K562 (cell line): ENCODE measurements around the gene NRCAM. TPM values are rescaled to one million over a fixed set of nuclear protein-coding genes. Genes with fewer than 3 reads are reported as not detected.

Experiments used
- ATAC-seq: fragments of 200-7000 bp; cut with Tn5 transposase; 3 replicates; pipeline ENCODE4 v1.9.1; 2020; ENCODE audit warnings: moderate library complexity
- BruUV-seq: library from RNA; stranded (reverse); fragments of 400-500 nt; replicated peaks from 2 replicates; lab custom pipeline; 2021; lab: Mats Ljungman, UMichigan
- CTCF ChIA-PET: fragments of 300-600 bp; formaldehyde crosslinking; extraction: SDS; loops from one replicate; lab custom pipeline; 2021; ENCODE audit warnings: low intra/inter-chr PET ratio; lab: Yijun Ruan, JAX
- POLR2A ChIA-PET: fragments of 300-600, 350-650 bp; sonication (Branson Sonifier 250); formaldehyde crosslinking; extraction: SDS; loops from one replicate; lab custom pipeline; 2021; ENCODE audit warnings: antibody characterized with exemption, inconsistent platforms; lab: Yijun Ruan, JAX
- DNase-seq, 4 experiments: peaks; one replicate each; pipeline versions ENCODE4 v3.0.0 to v3.0.0-alpha.2; 2011 to 2018; ENCODE audit warnings: low spot score in 3 of 4, mixed read lengths in 3 of 4; ENCODE audit errors: extremely low read depth in 1 of 4
- FAIRE-seq: peaks from 2 replicates; lab custom pipeline; 2011; peaks lifted over from hg19 to GRCh38; lab: Jason Lieb, UNC
- H2AFZ ChIP-seq: 2 replicates; pipeline ENCODE4 v1.6.0; 2011; ENCODE audit warnings: low read depth, low read length, control low read depth, inconsistent platforms
- H3K27ac ChIP-seq: fragments of 200-600 bp; 3 replicates; pipeline ENCODE4 v1.8.0; 2011; ENCODE audit warnings: low read depth, mild to moderate bottlenecking, control low read depth, inconsistent platforms, low read length, moderate library complexity, mixed read lengths; ENCODE audit errors: extremely low read depth
- H3K27me3 ChIP-seq, 2 experiments: fragments of 300-600 bp in 1 of 2; 2 replicates in 1 of 2; 3 replicates in 1 of 2; pipeline versions ENCODE4 v1.6.0 to v1.8.0; 2011; ENCODE audit warnings: inconsistent platforms in 2 of 2, low read length in 2 of 2, mild to moderate bottlenecking in 1 of 2, mixed read lengths in 1 of 2, moderate library complexity in 1 of 2; ENCODE audit not compliant: control insufficient read depth in 2 of 2, insufficient read depth in 2 of 2
- H3K36me3 ChIP-seq: fragments of 300-600 bp; 3 replicates; pipeline ENCODE4 v1.8.0; 2011; ENCODE audit warnings: mild to moderate bottlenecking, low read length, inconsistent platforms; ENCODE audit not compliant: control insufficient read depth, insufficient read depth
- H3K4me1 ChIP-seq, 2 experiments: fragments of 200-600 bp in 1 of 2; replicated peaks in 1 of 2; 2 replicates in 1 of 2; 3 replicates in 1 of 2; pipeline versions ENCODE4 v1.5.1 to v1.8.0; 2011; ENCODE audit warnings: inconsistent platforms in 2 of 2, low read length in 2 of 2, mild to moderate bottlenecking in 1 of 2, mixed read lengths in 1 of 2, moderate library complexity in 1 of 2; ENCODE audit not compliant: control insufficient read depth in 2 of 2, insufficient read depth in 2 of 2
- H3K4me2 ChIP-seq: 2 replicates; pipeline ENCODE4 v1.6.1; 2011; ENCODE audit warnings: low read length, control low read depth, inconsistent platforms, mixed read lengths; ENCODE audit not compliant: insufficient read depth
- H3K4me3 ChIP-seq: fragments of 200-600 bp; sonication (generic), shearing (Covaris generic); 2 replicates; pipeline ENCODE4 v1.5.1; 2016; ENCODE audit warnings: control low read depth, inconsistent platforms
- H3K79me2 ChIP-seq: fragments of 200-600 bp; 3 replicates; pipeline ENCODE4 v1.8.0; 2011; ENCODE audit warnings: low read length, inconsistent platforms; ENCODE audit not compliant: control insufficient read depth, insufficient read depth
- H3K9ac ChIP-seq, 2 experiments: 2 replicates each; pipeline versions ENCODE4 v1.6.0 to v1.6.1; 2011; ENCODE audit warnings: low read depth in 2 of 2, low read length in 2 of 2, control low read depth in 1 of 2, inconsistent platforms in 1 of 2, mild to moderate bottlenecking in 1 of 2, mixed read lengths in 1 of 2; ENCODE audit not compliant: insufficient read depth in 1 of 2
- H3K9me1 ChIP-seq: one replicate; pipeline ENCODE4 v1.6.0; 2011; ENCODE audit warnings: inconsistent platforms, mild to moderate bottlenecking, low read length, moderate library complexity; ENCODE audit not compliant: control insufficient read depth, insufficient read depth
- H3K9me3 ChIP-seq: replicated peaks from 2 replicates; pipeline ENCODE4 v1.5.1; 2011; ENCODE audit warnings: low read depth, low read length, inconsistent platforms; ENCODE audit not compliant: control insufficient read depth, insufficient read depth
- H4K20me1 ChIP-seq: replicated peaks from 2 replicates; pipeline ENCODE4 v1.6.1; 2011; ENCODE audit warnings: low read length, inconsistent platforms, mixed read lengths; ENCODE audit not compliant: control insufficient read depth, insufficient read depth
- BMI1 ChIP-seq: fragments of 150-350 bp; IDR thresholded peaks from 2 replicates; pipeline ENCODE4 v1.6.1; 2014; ENCODE audit warnings: low read length
- CC2D1A ChIP-seq: fragments of 450-650 bp; IDR thresholded peaks from 2 replicates; pipeline ENCODE4 v1.6.1; 2017; ENCODE audit warnings: mild to moderate bottlenecking
- NCOR1 ChIP-seq: fragments of 450-650 bp; IDR thresholded peaks from 2 replicates; pipeline ENCODE4 v1.6.1; 2016; ENCODE audit warnings: mild to moderate bottlenecking, moderate library complexity
- YY1 ChIP-seq, 3 experiments: IDR thresholded peaks; 2 replicates each; pipeline ENCODE4 v1.6.1; 2011; ENCODE audit warnings: low read length in 2 of 3, mild to moderate bottlenecking in 2 of 3, moderate library complexity in 2 of 3, borderline replicate concordance in 1 of 3, control low read depth in 1 of 3, low read depth in 1 of 3; ENCODE audit not compliant: insufficient read depth in 3 of 3, insufficient replicate concordance in 2 of 3, control insufficient read depth in 1 of 3, insufficient read length in 1 of 3; ENCODE audit errors: extremely low read depth in 1 of 3
- ZNF3 ChIP-seq: fragments of 250-450 bp; sonication (Bioruptor Pico); IDR thresholded peaks from 2 replicates; pipeline ENCODE4 v1.5.0; 2021; ENCODE audit warnings: mild to moderate bottlenecking, moderate library complexity
- WGBS: fragments of 100-300 bp; shearing (Covaris generic); methylation state at CpG from one replicate; pipeline ENCODE4 v1.1.6; 2016; ENCODE audit warnings: low coverage, mixed read lengths; ENCODE audit not compliant: insufficient coverage; ENCODE audit errors: missing lambda C conversion rate; 5-methylcytosine and 5-hydroxymethylcytosine counted together
- in situ Hi-C: fragments of 300-500 bp; cut with MboI; formaldehyde crosslinking; loops from 4 replicates; pipeline ENCODE4 v1.15.0; 2018; ENCODE audit warnings: inconsistent platforms, mixed read lengths
- intact Hi-C: fragments of 100-400 bp; cut with micrococcal nuclease; formaldehyde crosslinking; loops from 2 replicates; pipeline ENCODE4 v1.14.2; 2022
- polyA plus RNA-seq, 8 experiments: library from polyadenylated mRNA; depleted of rRNA in 4 of 8; stranded (reverse) in 5 of 8; unstranded in 3 of 8; fragments of >200 nt; fragmentation: Nextera tagmentation in 2 of 8; fragmentation: Illumina TruSeq in 1 of 8; extraction: Ambion mirVana in 2 of 8; extraction: Trizol in 1 of 8; gene quantifications; 2 replicates each; pipeline versions ENCODE4 v1.2.1 to v1.2.3, GENCODE V29; 2011 to 2014; ENCODE audit warnings: inconsistent platforms in 1 of 8, missing spikeins in 1 of 8
- total RNA-seq, 7 experiments: library from RNA; depleted of rRNA in 6 of 7; stranded (reverse); fragments of >200 nt in 6 of 7; fragmentation: Illumina TruSeq in 2 of 7; extraction: Trizol in 2 of 7; gene quantifications; 2 replicates each; pipeline versions ENCODE4 v1.2.1 to v1.2.3, GENCODE V29; 2011 to 2021; ENCODE audit warnings: low replicate concordance in 1 of 7
- TF ChIP-seq, protein P1 (sequence below): fragments of 450-650 bp; formaldehyde crosslinking; IDR thresholded peaks from 2 replicates; pipeline ENCODE4 v1.4.0; 2020; ENCODE audit warnings: mild to moderate bottlenecking, moderate library complexity

The NRCAM gene
- total and polyA plus RNA-seq, 9 of the 15 experiments (the other 6 are each of a cell fraction or from before 2014, with no cell fraction given): 0.03 to 0.54 (median 0.12) TPM; not detected in 1

DNA sequence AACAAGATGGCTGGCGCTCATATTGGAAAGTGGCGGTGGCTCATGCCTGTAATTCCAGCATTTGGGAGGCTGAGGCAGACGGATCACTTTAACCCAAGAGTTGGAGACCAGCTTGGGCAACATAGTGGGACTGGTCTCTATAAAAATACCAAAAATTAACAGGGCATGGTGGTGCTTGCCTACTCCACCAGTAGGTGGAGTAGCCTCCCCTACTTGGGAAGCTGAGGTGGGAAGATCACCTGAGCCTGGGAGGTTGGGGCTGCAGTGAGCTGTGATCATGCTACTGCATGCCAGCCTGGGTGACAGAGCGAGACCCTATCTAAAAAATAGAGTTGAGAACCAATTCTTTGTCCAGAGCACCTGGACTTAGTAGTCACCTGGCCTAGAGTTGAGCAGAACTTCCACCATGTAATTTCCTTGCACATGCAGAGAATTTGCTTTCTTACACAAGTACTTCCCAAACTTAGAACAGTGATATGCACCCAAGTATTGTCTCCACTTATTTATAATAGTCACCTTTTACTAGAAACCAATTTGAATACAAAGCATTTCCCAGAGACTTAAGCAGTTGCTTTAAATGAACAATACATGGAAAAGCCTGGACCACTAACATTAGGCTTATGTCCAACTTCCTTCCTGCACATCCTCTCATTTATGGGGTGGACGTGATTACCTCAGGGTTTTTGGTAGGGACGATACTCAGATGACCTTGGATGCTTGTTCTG is 342.0 kb downstream of the NRCAM start (continued):
- TF ChIP-seq, protein P1, sequence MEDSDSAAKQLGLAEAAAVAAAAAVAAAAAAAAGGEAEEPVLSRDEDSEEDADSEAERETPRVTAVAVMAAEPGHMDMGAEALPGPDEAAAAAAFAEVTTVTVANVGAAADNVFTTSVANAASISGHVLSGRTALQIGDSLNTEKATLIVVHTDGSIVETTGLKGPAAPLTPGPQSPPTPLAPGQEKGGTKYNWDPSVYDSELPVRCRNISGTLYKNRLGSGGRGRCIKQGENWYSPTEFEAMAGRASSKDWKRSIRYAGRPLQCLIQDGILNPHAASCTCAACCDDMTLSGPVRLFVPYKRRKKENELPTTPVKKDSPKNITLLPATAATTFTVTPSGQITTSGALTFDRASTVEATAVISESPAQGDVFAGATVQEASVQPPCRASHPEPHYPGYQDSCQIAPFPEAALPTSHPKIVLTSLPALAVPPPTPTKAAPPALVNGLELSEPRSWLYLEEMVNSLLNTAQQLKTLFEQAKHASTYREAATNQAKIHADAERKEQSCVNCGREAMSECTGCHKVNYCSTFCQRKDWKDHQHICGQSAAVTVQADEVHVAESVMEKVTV (CRISPR knock-in tag): peak; percentile 64
- TF ChIP-seq NCOR1 (no peak), CC2D1A (0 out of 2 replicates have a peak, but pooled peaks have one; percentile 44)

DNA sequence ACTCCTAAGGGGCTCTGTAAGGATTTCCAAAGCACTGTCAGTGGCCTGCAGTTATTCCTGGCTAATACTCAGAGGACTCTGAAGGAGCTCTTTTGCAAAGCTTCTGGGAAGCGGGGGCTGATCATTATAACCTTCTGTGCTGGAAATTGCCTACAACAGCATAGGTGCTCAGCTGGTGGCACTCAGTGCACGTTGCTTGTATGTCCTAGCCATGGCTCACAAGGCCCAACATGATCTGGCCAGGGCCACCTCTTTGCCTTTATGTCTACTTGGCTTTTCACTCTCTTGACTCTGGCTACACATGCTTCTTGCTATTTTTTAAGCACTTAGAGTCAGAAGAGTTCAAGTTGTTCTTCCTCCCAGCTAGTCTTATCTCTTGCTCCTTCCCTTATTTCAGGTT is 343.6 kb downstream of the NRCAM start:
- TF ChIP-seq ZNF3: no peak
- no peak for TF ChIP-seq BMI1
- TF ChIP-seq YY1 (IDR thresholded peaks at IDR 0.05; ENCODE audit: borderline replicate concordance in 1 of 3, control insufficient read depth in 1 of 3, extremely low read depth in 1 of 3, insufficient read depth in 3 of 3, insufficient read length in 1 of 3, insufficient replicate concordance in 2 of 3, low read depth in 1 of 3, low read length in 2 of 3): no peak
- no peaks in the 10 kb centered on the region for H3K27me3 ChIP-seq
- no peak overlapping the region for H3K4me3 ChIP-seq
- no peaks in the 10 kb centered on the region for H3K36me3 ChIP-seq
- in situ Hi-C loops: loop anchor here (5.0 kb wide), 1 partner anchor 35 kb away; no protein-coding TSS in a partner anchor
- no peak for DNase-seq
- intact Hi-C loops: no loop called here
- no peaks in the 10 kb centered on the region for H3K79me2 ChIP-seq
- no peak overlapping the region for H3K4me2 ChIP-seq
- no peaks in the 10 kb centered on the region for H3K9me1 ChIP-seq
- FAIRE-seq: no peak
- peak; percentile 23; the same call in 2 of the 3 replicates for ATAC-seq
- H2AFZ ChIP-seq: peak overlapping the region; percentile 58
- no peak overlapping the region for H3K9ac ChIP-seq
- H3K4me1 ChIP-seq: peaks cover 3% of the 10 kb centered on the region in 2 experiments; a peak in 2 of 5 replicates
- no peak overlapping the region for H3K27ac ChIP-seq
- 40% methylated on average over 2 of the region's 2 CpGs for WGBS
- ChIA-PET POLR2A (interaction anchor here (0.6 kb wide), 1 partner anchor 346 kb away, joined by 3 read pairs; no protein-coding TSS in a partner anchor), CTCF (interaction anchor here (0.9 kb wide), 1 partner anchor 348 kb away, joined by 3 read pairs; no protein-coding TSS in a partner anchor)
- BruUV-seq: no TSS peak
- no peaks in the 10 kb centered on the region for H3K9me3 ChIP-seq
- H4K20me1 ChIP-seq: no peaks in the 10 kb centered on the region
